ENCODE results near the gene ZNF480. TPM values are rescaled to one million over a fixed set of nuclear protein-coding genes. Genes with fewer than 3 reads are reported as not detected.
A peak's percentile ranks its signal among the peaks of the same experiment; 100 is the strongest.
"Not testable (repeated sequence)": the region's sequence is repeated elsewhere in the genome, so short reads cannot be mapped to it uniquely, and the experiment has no call there.

Gene ZNF480
- polyA plus RNA-seq (2013, experiment 1 of 2) = 7.8 TPM
- 10.2 TPM for polyA plus RNA-seq (2013, experiment 2 of 2)

DNA sequence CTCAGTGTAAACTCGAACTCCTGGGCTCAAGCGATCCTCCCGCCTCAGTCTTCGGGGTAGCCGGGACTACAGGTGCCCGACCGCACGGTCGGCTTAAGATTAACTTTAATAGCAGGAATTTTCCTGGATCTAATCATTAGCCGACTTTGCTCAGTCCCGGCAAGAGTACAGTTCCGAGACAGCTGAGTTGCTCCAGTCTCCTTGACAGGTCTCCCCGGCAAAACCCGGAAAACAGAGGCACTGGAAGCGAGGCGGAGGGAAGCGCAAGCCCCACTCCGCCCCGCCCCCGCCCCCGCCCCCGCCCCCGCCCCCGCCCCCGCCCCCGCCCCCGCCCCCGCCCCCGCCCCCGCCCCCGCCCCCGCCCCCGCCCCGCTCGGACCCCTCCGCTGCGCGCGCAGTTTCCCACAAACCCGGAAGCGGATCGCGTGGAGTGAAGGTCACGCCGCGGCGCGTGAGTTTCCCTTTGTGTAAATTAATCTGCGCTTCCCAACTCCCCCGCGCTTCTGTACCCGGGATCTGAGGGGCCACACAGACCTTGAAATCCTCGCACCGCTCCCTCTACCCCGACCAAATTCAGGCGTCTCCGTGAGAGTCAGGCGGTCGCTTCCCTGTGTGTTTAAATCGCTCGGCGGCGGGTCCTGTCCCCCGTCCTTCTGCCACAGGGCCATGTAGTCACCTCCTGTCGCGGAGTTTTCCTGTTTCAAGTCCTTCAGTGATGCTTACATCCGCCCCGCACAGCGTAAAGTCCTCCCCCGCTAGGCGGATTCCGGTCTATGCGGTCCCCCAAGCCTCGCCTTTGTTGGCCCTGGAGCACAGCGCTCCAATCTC is at the start of gene ZNF480:
Gene ZNF480 (plus strand): TSS at position 397 of the 828 bp plus-strand sequence. CDS start 3,244 bp downstream, outside the sequence.
- peaks cover 46% of the 10 kb centered on the region for H3K36me3 ChIP-seq (ENCODE audit: control insufficient read depth, insufficient read depth, low read length)
- H3K4me1 ChIP-seq (ENCODE audit: control insufficient read depth, insufficient read depth, low read length, poor library complexity, severe bottlenecking) = no peaks in the 10 kb centered on the region
- H3K27ac ChIP-seq (ENCODE audit: low read depth, low read length, severe bottlenecking) = peak within 1 kb of the TSS; percentile 94
- peak within 1 kb of the TSS; percentile 96 for H3K4me3 ChIP-seq (ENCODE audit: extremely low read depth, insufficient read depth, low read length, poor library complexity, severe bottlenecking)
- H3K9me3 ChIP-seq (ENCODE audit: control insufficient read depth, low read length) = peaks cover 31% of the 10 kb centered on the region
- WGBS, 2 experiments (ENCODE audit: insufficient coverage in 2 of 2) = 0 to 2% methylated on average over 44 to 48 of the region's 75 CpGs

DNA sequence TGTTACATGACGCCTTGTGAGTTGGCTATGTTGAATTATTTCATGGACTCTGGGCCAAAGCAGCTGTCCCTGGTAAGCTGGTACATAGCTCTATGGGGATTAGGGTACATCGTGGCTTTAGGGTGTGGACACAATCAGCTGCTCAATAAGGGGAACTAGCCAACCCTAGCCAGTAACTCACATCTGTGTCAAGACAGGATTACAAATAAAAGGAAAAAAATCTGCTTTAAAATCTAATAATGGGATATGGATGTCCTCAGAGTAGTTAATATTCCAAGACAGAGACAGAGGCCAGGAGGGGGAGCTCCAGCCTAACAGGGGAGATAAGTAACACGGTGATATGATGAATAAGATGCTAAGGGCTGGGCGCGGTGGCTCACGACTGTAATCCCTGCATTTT is 48.7 kb upstream of the ZNF480 start:
- 23 to 58% methylated on average over 4 of the region's 6 CpGs for WGBS, 2 experiments (ENCODE audit: insufficient coverage in 2 of 2)
- no peak overlapping the region for H3K27ac ChIP-seq (ENCODE audit: low read depth, low read length, severe bottlenecking)

DNA sequence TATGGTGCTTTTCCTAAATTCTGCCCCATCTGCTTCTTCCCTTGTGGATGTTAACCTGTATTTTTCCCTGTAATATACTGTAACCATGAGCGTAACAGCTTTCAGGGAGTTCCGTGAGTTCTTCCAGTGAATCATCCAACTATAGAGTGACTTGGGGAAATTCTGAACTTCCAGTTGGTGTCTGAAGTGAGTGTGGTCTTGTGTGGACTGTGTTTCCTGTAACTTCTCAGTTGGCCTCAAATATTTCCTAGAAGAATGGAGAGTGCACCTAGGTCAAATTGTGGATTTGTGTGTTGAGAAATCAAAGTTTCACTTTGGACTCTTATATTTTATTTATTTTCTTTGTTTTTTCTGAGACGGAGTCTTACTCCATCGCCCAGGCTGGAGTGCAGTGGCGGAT is 38.5 kb upstream of the ZNF480 start:
- Histone ChIP-seq H3K9me3 (ENCODE audit: control insufficient read depth, low read length) (peaks cover 4% of the 10 kb centered on the region), H3K4me3 (ENCODE audit: extremely low read depth, insufficient read depth, low read length, poor library complexity, severe bottlenecking) (no peak overlapping the region), H3K4me1 (ENCODE audit: control insufficient read depth, insufficient read depth, low read length, poor library complexity, severe bottlenecking) (no peaks in the 10 kb centered on the region), H3K27ac (ENCODE audit: low read depth, low read length, severe bottlenecking) (no peak overlapping the region), H3K36me3 (ENCODE audit: control insufficient read depth, insufficient read depth, low read length) (no peaks in the 10 kb centered on the region)
- 96% methylated on average over 4 of the region's 5 CpGs for WGBS, 2 experiments (ENCODE audit: insufficient coverage in 2 of 2)

More for the DNA sequence above, 48.7 kb upstream of the ZNF480 start:
- Histone ChIP-seq H3K4me1 (ENCODE audit: control insufficient read depth, insufficient read depth, low read length, poor library complexity, severe bottlenecking) (no peaks in the 10 kb centered on the region), H3K9me3 (ENCODE audit: control insufficient read depth, low read length) (peaks cover 3% of the 10 kb centered on the region), H3K4me3 (ENCODE audit: extremely low read depth, insufficient read depth, low read length, poor library complexity, severe bottlenecking) (no peak overlapping the region), H3K36me3 (ENCODE audit: control insufficient read depth, insufficient read depth, low read length) (no peaks in the 10 kb centered on the region)

DNA sequence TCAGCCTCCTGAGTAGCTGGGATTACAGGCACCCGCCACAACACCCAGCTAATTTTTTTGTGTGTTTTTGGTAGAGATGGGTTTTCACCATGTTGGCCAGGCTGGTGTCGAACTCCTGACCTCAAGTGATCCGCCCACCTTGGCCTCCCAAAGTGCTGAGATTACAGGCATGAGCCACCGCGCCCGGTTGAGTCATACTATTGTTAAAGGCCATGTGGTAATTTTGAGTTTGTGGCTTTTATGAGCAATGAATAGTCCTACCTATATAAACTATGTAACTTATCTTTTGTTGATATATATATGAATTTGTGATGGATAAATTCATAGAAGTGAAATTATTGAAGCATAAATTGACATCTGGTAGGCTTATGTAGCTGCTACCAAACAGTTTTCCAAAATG is 31.4 kb upstream of the ZNF480 start:
- H3K27ac ChIP-seq (ENCODE audit: low read depth, low read length, severe bottlenecking); H3K4me1 ChIP-seq (ENCODE audit: control insufficient read depth, insufficient read depth, low read length, poor library complexity, severe bottlenecking); H3K4me3 ChIP-seq (ENCODE audit: extremely low read depth, insufficient read depth, low read length, poor library complexity, severe bottlenecking); H3K36me3 ChIP-seq (ENCODE audit: control insufficient read depth, insufficient read depth, low read length); H3K9me3 ChIP-seq (ENCODE audit: control insufficient read depth, low read length): not testable (repeated sequence)
- no CpG with 5 or more reads among the region's 6 CpGs for WGBS, 2 experiments (ENCODE audit: insufficient coverage in 2 of 2)

DNA sequence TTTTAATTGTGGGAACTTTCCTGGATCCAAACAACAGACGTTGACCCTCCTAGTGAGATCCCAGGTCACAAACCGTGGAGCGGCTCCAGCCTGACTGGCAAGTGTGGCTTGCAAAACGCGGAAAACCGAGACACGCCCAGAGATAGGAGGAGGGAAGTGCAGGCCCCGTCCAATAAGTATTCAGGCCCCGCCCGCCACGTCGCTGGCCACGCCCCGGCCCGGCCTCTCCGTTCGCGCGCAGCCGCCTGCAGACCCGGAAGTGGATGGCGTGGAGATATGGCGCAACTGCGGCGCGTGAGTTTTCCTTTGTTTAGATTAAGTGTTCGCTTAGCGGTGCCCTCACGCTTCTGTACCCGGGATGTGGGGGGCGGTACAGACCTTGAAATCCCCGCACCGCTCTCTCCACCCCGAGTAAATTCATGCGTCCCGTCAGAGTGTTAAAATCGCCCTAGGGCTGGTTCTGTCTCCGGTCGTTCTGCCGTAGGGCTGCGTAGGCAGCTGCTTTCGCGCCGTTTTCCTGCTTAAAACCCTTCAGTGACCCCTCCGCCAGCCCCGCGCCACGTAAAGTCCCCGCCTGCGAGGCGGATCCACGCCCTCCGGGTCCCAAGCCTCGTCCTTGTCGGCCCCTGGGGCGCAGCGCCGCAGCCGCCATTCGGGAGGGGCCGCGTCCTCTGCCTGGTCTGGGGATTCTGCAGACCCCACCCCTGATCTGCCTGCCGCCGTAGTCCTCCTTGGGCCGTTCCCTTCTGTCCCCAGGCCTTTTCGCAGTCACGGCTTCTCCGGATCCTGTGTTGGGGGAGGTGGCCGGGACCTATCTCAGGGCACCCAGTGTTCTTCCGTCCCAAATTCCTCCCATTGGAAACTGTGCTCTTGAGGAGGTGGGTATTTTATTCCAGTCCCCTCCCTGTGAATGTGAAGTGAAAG is 27.4 kb upstream of the ZNF480 start, which contains the start of gene ZNF766:
Gene ZNF766 (plus strand): TSS at position 250 of the 924 bp plus-strand sequence. CDS start 27 bp downstream, at position 277.
- H3K36me3 ChIP-seq (ENCODE audit: control insufficient read depth, insufficient read depth, low read length) = peaks cover 40% of the 10 kb centered on the region
- no peaks in the 10 kb centered on the region for H3K4me1 ChIP-seq (ENCODE audit: control insufficient read depth, insufficient read depth, low read length, poor library complexity, severe bottlenecking)
- H3K9me3 ChIP-seq (ENCODE audit: control insufficient read depth, low read length) = peaks cover 4% of the 10 kb centered on the region
- 0% methylated on average over 50 to 51 of the region's 70 CpGs for whole genome bisulfite sequencing, 2 experiments (ENCODE audit: insufficient coverage in 2 of 2)
- H3K27ac ChIP-seq (ENCODE audit: low read depth, low read length, severe bottlenecking) = peak within 1 kb of the TSS; percentile 99
- H3K4me3 ChIP-seq (ENCODE audit: extremely low read depth, insufficient read depth, low read length, poor library complexity, severe bottlenecking) = peak within 1 kb of the TSS; percentile 94

DNA sequence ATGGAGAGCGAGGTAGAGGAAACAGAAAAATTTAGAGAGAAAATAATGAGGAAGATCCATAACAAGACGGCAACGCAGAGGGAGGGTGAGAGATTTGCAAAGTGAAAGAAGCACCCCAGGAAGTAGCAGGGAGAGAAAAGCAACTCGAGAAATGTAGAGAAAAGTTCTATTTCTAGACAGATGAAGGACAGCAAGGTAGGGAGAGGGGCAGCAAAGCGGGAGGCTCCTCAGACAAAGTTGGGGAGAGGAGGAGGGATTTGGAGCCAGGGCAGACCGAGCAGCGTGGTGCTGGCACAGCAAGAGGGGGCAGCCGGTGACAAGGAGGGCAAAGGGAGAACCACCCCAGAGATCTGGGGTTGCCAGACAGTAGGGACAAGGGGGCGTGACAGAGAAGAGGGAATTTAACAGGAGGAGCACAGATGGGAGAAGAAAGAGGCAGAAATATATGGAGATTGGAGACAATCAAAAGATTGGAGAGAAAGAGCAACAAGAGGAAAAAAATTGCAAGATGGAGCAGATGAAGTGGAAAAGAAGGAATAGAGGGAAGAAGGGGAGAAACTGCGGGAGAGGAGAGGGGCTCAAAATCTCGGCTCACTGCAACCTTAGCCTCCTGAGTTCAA is 26.6 kb upstream of the ZNF480 start:
- H3K27ac ChIP-seq (ENCODE audit: low read depth, low read length, severe bottlenecking) = peak overlapping the region; percentile 99
- peak overlapping the region; percentile 94 for H3K4me3 ChIP-seq (ENCODE audit: extremely low read depth, insufficient read depth, low read length, poor library complexity, severe bottlenecking)
- no peaks in the 10 kb centered on the region for H3K4me1 ChIP-seq (ENCODE audit: control insufficient read depth, insufficient read depth, low read length, poor library complexity, severe bottlenecking)
- peaks cover 4% of the 10 kb centered on the region for H3K9me3 ChIP-seq (ENCODE audit: control insufficient read depth, low read length)
- H3K36me3 ChIP-seq (ENCODE audit: control insufficient read depth, insufficient read depth, low read length) = peaks cover 45% of the 10 kb centered on the region
- WGBS, 2 experiments (ENCODE audit: insufficient coverage in 2 of 2) = 15 to 23% methylated on average over 11 of the region's 11 CpGs

DNA sequence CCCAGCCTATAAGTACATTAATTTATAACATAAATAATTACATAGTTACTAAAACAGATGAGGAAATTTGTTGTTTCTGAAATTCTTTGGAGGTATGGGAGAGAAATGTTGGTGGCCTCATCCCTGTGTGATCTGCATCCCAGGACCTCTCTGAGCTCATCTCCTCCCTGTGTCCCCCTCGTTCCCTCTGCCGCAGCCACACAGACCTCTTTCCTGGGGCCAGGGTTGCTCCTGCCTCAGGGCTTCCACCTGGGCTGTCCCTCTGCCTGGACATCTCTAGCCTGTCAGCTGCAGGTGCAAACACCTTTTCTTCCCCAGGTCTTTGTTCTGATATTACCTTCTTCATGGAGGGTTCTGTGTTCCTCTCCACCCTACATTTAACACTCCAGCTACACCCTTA is 23.7 kb upstream of the ZNF480 start:
- H3K36me3 ChIP-seq (ENCODE audit: control insufficient read depth, insufficient read depth, low read length) = peaks cover 61% of the 10 kb centered on the region
- no peak overlapping the region for H3K27ac ChIP-seq (ENCODE audit: low read depth, low read length, severe bottlenecking)
- no peaks in the 10 kb centered on the region for H3K4me1 ChIP-seq (ENCODE audit: control insufficient read depth, insufficient read depth, low read length, poor library complexity, severe bottlenecking)
- 95 to 100% methylated on average over 2 of the region's 2 CpGs for WGBS, 2 experiments (ENCODE audit: insufficient coverage in 2 of 2)
- no peak overlapping the region for H3K4me3 ChIP-seq (ENCODE audit: extremely low read depth, insufficient read depth, low read length, poor library complexity, severe bottlenecking)
- peaks cover 4% of the 10 kb centered on the region for H3K9me3 ChIP-seq (ENCODE audit: control insufficient read depth, low read length)

DNA sequence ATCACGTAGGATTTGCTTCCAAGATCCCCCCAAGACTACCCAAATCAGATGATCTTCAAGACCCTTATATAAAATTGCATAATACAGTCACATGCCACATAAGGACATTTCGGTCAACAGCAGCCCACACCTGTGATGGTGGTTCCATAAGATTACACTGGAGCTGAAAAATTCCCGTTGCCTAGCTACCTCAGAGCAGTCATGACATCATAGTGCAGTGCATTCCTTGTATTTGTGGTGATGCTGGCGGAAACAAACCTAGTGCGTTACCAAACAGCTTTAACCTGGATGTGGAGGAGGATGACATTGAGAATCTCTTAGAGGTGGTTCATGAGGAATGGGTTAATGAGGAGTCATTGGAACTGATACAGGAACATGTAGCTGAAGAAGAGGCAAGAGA is 22.8 kb upstream of the ZNF480 start:
- Histone ChIP-seq H3K36me3 (ENCODE audit: control insufficient read depth, insufficient read depth, low read length) (peaks cover 69% of the 10 kb centered on the region), H3K4me1 (ENCODE audit: control insufficient read depth, insufficient read depth, low read length, poor library complexity, severe bottlenecking) (no peaks in the 10 kb centered on the region), H3K9me3 (ENCODE audit: control insufficient read depth, low read length) (peaks cover 4% of the 10 kb centered on the region), H3K4me3 (ENCODE audit: extremely low read depth, insufficient read depth, low read length, poor library complexity, severe bottlenecking) (no peak overlapping the region), H3K27ac (ENCODE audit: low read depth, low read length, severe bottlenecking) (no peak overlapping the region)
- 79 to 89% methylated on average over 4 to 5 of the region's 5 CpGs for WGBS, 2 experiments (ENCODE audit: insufficient coverage in 2 of 2)

DNA sequence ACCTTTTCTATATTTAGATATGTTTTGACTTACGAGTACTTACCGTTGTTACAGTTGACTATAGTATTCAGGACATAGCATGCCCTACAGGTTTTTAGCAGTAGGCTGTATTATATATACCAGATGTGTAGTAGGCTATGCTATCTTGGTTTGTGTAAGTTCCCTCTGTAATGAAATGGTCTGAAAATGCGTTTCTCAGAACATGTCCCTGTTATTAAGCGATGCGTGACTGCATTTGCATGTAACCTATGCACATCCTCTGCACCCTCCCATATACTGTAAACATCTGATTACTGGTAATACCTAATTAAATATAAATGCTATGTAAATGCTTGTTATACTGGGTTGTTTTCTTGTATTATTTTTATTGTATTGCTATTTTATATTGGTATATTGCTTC is 21.0 kb upstream of the ZNF480 start:
- no peak overlapping the region for H3K27ac ChIP-seq (ENCODE audit: low read depth, low read length, severe bottlenecking)
- WGBS, 2 experiments (ENCODE audit: insufficient coverage in 2 of 2) = 92% methylated on average over 2 of the region's 5 CpGs; no CpG with 5 or more reads in 1 of the 2 experiments
- H3K9me3 ChIP-seq (ENCODE audit: control insufficient read depth, low read length) = peaks cover 4% of the 10 kb centered on the region
- no peak overlapping the region for H3K4me3 ChIP-seq (ENCODE audit: extremely low read depth, insufficient read depth, low read length, poor library complexity, severe bottlenecking)
- no peaks in the 10 kb centered on the region for H3K4me1 ChIP-seq (ENCODE audit: control insufficient read depth, insufficient read depth, low read length, poor library complexity, severe bottlenecking)
- peaks cover 70% of the 10 kb centered on the region for H3K36me3 ChIP-seq (ENCODE audit: control insufficient read depth, insufficient read depth, low read length)

DNA sequence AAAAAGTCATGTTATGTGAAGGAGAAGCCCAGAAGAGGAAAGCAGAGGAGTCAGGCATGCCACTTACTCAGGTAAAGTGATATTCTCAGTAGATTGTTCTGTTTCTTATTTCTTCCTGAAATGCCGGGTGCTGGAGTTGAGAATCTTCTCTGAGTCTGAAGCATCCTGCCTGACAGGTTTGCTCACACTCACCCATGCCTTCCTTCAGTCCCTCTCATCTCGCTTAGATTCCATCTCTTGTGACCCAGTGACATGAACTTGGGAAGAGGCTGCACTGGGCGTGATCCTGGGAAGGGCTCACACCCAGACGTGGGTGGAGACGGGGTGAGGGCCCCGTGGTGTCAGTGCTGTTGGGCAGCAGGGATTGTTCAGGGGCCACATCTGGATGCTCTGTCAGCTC is 19.5 kb upstream of the ZNF480 start:
- Histone ChIP-seq H3K4me3 (ENCODE audit: extremely low read depth, insufficient read depth, low read length, poor library complexity, severe bottlenecking) (no peak overlapping the region), H3K9me3 (ENCODE audit: control insufficient read depth, low read length) (peaks cover 2% of the 10 kb centered on the region), H3K4me1 (ENCODE audit: control insufficient read depth, insufficient read depth, low read length, poor library complexity, severe bottlenecking) (no peaks in the 10 kb centered on the region), H3K36me3 (ENCODE audit: control insufficient read depth, insufficient read depth, low read length) (peaks cover 66% of the 10 kb centered on the region), H3K27ac (ENCODE audit: low read depth, low read length, severe bottlenecking) (no peak overlapping the region)
- 88 to 98% methylated on average over 4 to 6 of the region's 6 CpGs for WGBS, 2 experiments (ENCODE audit: insufficient coverage in 2 of 2)

Measured in mesodermal cell (in vitro differentiated cells).